SK-N-SH (cell line): ENCODE measurements around the gene TPM4. TPM values are rescaled to one million over a fixed set of nuclear protein-coding genes. Genes with fewer than 3 reads are reported as not detected.

ENCODE experiments used
- CTCF ChIA-PET: fragments of 300-600, 350-600 bp; formaldehyde crosslinking; extraction: SDS; loops from one replicate; lab custom pipeline; 2021; lab: Yijun Ruan, JAX
- POLR2A ChIA-PET: fragments of 350-600 bp; sonication (Branson Sonifier 250); formaldehyde crosslinking; extraction: SDS; loops from one replicate; lab custom pipeline; 2020; ENCODE audit warnings: antibody characterized with exemption, inconsistent platforms; lab: Yijun Ruan, JAX
- DNase-seq: peaks from one replicate; pipeline ENCODE4 v3.0.0; 2012
- H2AFZ ChIP-seq: fragments of 200-600 bp; sonication (generic); 2 replicates; pipeline ENCODE4 v1.8.1; 2016; ENCODE audit warnings: antibody characterized with exemption, mild to moderate bottlenecking, low read depth
- H3F3A ChIP-seq: fragments of 200-600 bp; sonication (generic); replicated peaks from 2 replicates; pipeline ENCODE3; 2016; ENCODE audit warnings: antibody characterized with exemption, mild to moderate bottlenecking; ENCODE audit not compliant: insufficient read depth
- H3K27ac ChIP-seq, 2 experiments: fragments of 200-500 bp in 1 of 2; fragments of 200-600 bp in 1 of 2; sonication (Bioruptor generic) in 1 of 2; sonication (generic), shearing (Covaris generic) in 1 of 2; 2 replicates each; pipeline versions ENCODE4 v1.5.1 to v1.6.1; 2014 to 2016; ENCODE audit warnings: low read depth in 2 of 2, inconsistent platforms in 1 of 2, low read length in 1 of 2, mild to moderate bottlenecking in 1 of 2, mixed read lengths in 1 of 2
- H3K27me3 ChIP-seq: fragments of 200-600 bp; sonication (generic), shearing (Covaris generic); 2 replicates; pipeline ENCODE4 v1.6.1; 2016; ENCODE audit warnings: mixed run types; ENCODE audit not compliant: insufficient read depth
- H3K36me3 ChIP-seq, 2 experiments: fragments of 200-500 bp in 1 of 2; fragments of 200-600 bp in 1 of 2; sonication (Bioruptor generic) in 1 of 2; sonication (generic) in 1 of 2; replicated peaks in 1 of 2; 2 replicates each; pipeline versions ENCODE3 to v1.5.1; 2014 to 2016; ENCODE audit warnings: low read length in 1 of 2, mild to moderate bottlenecking in 1 of 2; ENCODE audit not compliant: insufficient read depth in 2 of 2, control insufficient read depth in 1 of 2
- H3K4me1 ChIP-seq, 2 experiments: fragments of 200-500 bp in 1 of 2; fragments of 200-600 bp in 1 of 2; sonication (Bioruptor generic) in 1 of 2; sonication (generic), shearing (Covaris generic) in 1 of 2; 2 replicates each; pipeline versions ENCODE4 v1.5.1 to v1.6.1; 2014 to 2016; ENCODE audit warnings: low read depth in 1 of 2, low read length in 1 of 2, mixed run types in 1 of 2; ENCODE audit not compliant: insufficient read depth in 2 of 2, control insufficient read depth in 1 of 2
- H3K4me2 ChIP-seq: fragments of 200-600 bp; sonication (generic), shearing (Covaris generic); 2 replicates; pipeline ENCODE4 v1.6.1; 2017; ENCODE audit warnings: mixed run types
- H3K4me3 ChIP-seq, 2 experiments: fragments of 200-500 bp in 1 of 2; fragments of 200-600 bp in 1 of 2; sonication (Bioruptor generic) in 1 of 2; sonication (generic), shearing (Covaris generic) in 1 of 2; 2 replicates each; pipeline versions ENCODE4 v1.5.1 to v1.8.1; 2014 to 2016; ENCODE audit warnings: low read depth in 2 of 2, inconsistent platforms in 1 of 2, low read length in 1 of 2, mild to moderate bottlenecking in 1 of 2, mixed read lengths in 1 of 2, moderate library complexity in 1 of 2
- H3K79me2 ChIP-seq: fragments of 200-600 bp; sonication (generic); 2 replicates; pipeline ENCODE4 v1.8.1; 2017; ENCODE audit warnings: mild to moderate bottlenecking; ENCODE audit not compliant: insufficient read depth
- H3K9ac ChIP-seq: fragments of 200-600 bp; sonication (generic); 2 replicates; pipeline ENCODE4 v1.6.1; 2017; ENCODE audit warnings: mixed run types
- H3K9me2 ChIP-seq: fragments of 200-600 bp; sonication (generic); 2 replicates; pipeline ENCODE4 v1.6.1; 2017; ENCODE audit warnings: mixed run types
- H3K9me3 ChIP-seq: fragments of 200-600 bp; sonication (generic); 2 replicates; pipeline ENCODE4 v1.6.1; 2017; ENCODE audit warnings: mixed run types, mild to moderate bottlenecking, moderate library complexity
- H4K20me1 ChIP-seq: fragments of 200-600 bp; sonication (generic); 2 replicates; pipeline ENCODE4 v1.6.1; 2017; ENCODE audit warnings: mild to moderate bottlenecking, mixed run types; ENCODE audit not compliant: insufficient read depth
- CTCF ChIP-seq: fragments of 200-600 bp; sonication (generic); IDR thresholded peaks from 2 replicates; pipeline ENCODE4 v1.6.1; 2017; ENCODE audit warnings: antibody characterized with exemption, mild to moderate bottlenecking, moderate library complexity
- ELF1 ChIP-seq: IDR thresholded peaks from 2 replicates; pipeline ENCODE4 v1.4.0; 2012
- JUND ChIP-seq: IDR thresholded peaks from 2 replicates; pipeline ENCODE4 v1.4.0; 2012
- PBX3 ChIP-seq: IDR thresholded peaks from 2 replicates; pipeline ENCODE4; 2012
- RAD21 ChIP-seq: IDR thresholded peaks from 2 replicates; pipeline ENCODE4 v1.6.1; 2012; ENCODE audit warnings: mild to moderate bottlenecking, low read length
- REST ChIP-seq: IDR thresholded peaks from 2 replicates; pipeline ENCODE4 v1.6.1; 2012; ENCODE audit warnings: mild to moderate bottlenecking, low read depth, low read length, moderate library complexity
- SMC3 ChIP-seq: IDR thresholded peaks from 2 replicates; pipeline ENCODE4 v1.6.1; 2012; ENCODE audit warnings: low read depth, low read length, improper control_type of control experiment
- TEAD4 ChIP-seq: IDR thresholded peaks from 2 replicates; pipeline ENCODE4 v1.4.0; 2012; ENCODE audit warnings: mild to moderate bottlenecking, borderline replicate concordance; ENCODE audit not compliant: insufficient read depth
- USF2 ChIP-seq: fragments of 150-350 bp; IDR thresholded peaks from 2 replicates; pipeline ENCODE4 v1.6.1; 2017; ENCODE audit warnings: antibody characterized with exemption, low read length, low read depth, borderline replicate concordance
- YY1 ChIP-seq: IDR thresholded peaks from 2 replicates; pipeline ENCODE4 v1.4.0; 2012; ENCODE audit warnings: low read depth, mild to moderate bottlenecking
- whole genome bisulfite sequencing: methylation state at CpG from one replicate; pipeline ENCODE4 v1.1.6; 2017; ENCODE audit warnings: low lambda C conversion rate; 5-methylcytosine and 5-hydroxymethylcytosine counted together
- polyA plus RNA-seq, 3 experiments: library from polyadenylated mRNA; depleted of rRNA; stranded (reverse); fragments of >200 nt; gene quantifications; 2 replicates each; pipeline ENCODE4 v1.2.3, GENCODE V29; 2012
- TF ChIP-seq, protein P1 (sequence below): IDR thresholded peaks from 2 replicates; pipeline ENCODE4 v1.4.0; 2012; ENCODE audit warnings: low read depth, borderline replicate concordance

TPM4 gene
- polyA plus RNA-seq, 1 of the 3 experiments (the other 2 are of a cell fraction), result 440 TPM

GRCh38 chr19:16066611-16067104, 9.6 kb upstream of the TPM4 start:
- H3K4me2 ChIP-seq, result no peak overlapping the region
- CTCF ChIA-PET, result interaction anchor here (1.4 to 5.1 kb wide), 3 partner anchors 25 to 44 kb away, joined by 4 to 22 read pairs (median 11); partner anchors contain the start of gene RAB8A
- H4K20me1 ChIP-seq, result no peaks in the 10 kb centered on the region
- H3K36me3 ChIP-seq, result no peaks in the 10 kb centered on the region
- H3K9me2 ChIP-seq, result no peaks in the 10 kb centered on the region
- peak; percentile 38; the same call in 1 of the 2 replicates for TF ChIP-seq SMC3
- TF ChIP-seq RAD21, result peak; percentile 61
- peak; percentile 27; the same call in 1 of the 2 replicates for TF ChIP-seq CTCF
- no peak for TF ChIP-seq PBX3
- TF ChIP-seq, all 33 proteins: peak for 3
- Histone ChIP-seq H2AFZ (no peak overlapping the region), H3K4me1 (no peaks in the 10 kb centered on the region; a peak in 1 of 4 replicates), H3K79me2 (no peaks in the 10 kb centered on the region), H3K27me3 (no peaks in the 10 kb centered on the region), H3K9me3 (no peaks in the 10 kb centered on the region), H3K4me3 (no peak overlapping the region), H3F3A (no peaks in the 10 kb centered on the region), H3K27ac (no peak overlapping the region), H3K9ac (no peak overlapping the region)
- POLR2A ChIA-PET, result interaction anchor here (0.5 to 0.6 kb wide), 2 partner anchors 30 to 467 kb away, joined by 3 to 4 read pairs; no protein-coding TSS in a partner anchor
- WGBS, result 45% methylated on average over 6 of the region's 6 CpGs
- peak; percentile 62 for DNase-seq

DNA sequence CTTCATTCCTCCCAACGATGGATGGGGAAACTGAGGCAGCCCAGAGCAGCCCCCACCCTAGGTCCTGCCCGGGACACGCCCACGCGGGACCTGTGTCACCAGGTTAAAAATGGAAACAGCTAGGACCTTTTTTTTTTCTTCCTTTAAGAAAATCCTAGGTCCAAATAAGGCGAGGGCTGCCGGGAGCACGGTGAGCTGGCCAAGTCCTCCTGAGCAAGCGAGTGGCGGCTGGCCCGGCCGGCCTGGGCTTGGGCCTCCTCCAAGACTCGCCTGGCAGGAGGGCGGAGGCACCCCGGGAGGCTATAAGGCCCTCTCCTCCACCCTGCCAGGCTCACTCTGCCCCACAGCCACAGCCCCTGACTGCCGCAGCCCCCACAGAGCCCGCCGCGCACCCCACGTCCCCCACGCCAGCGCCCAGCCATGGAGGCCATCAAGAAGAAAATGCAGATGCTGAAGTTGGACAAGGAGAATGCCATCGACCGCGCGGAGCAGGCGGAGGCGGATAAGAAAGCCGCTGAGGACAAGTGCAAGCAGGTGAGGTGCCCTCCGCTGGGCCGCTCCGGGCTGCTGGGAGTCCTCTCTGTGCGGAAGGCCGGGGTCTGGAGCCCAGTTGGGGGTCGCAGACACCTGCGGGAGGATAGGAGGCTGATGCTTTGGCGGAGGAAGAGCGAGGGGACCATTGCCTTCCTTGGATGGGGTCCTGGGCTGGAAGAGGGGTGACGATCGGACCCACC, 8.9 kb upstream of the TPM4 start:
- H3K36me3 ChIP-seq, result no peaks in the 10 kb centered on the region
- H3K9me2 ChIP-seq, result no peaks in the 10 kb centered on the region
- no peaks in the 10 kb centered on the region for H4K20me1 ChIP-seq
- DNase-seq, result no peak
- no peaks in the 10 kb centered on the region for H3K27me3 ChIP-seq
- H3K9me3 ChIP-seq, result no peaks in the 10 kb centered on the region
- no peak for TF ChIP-seq USF2
- TF ChIP-seq, protein P1, sequence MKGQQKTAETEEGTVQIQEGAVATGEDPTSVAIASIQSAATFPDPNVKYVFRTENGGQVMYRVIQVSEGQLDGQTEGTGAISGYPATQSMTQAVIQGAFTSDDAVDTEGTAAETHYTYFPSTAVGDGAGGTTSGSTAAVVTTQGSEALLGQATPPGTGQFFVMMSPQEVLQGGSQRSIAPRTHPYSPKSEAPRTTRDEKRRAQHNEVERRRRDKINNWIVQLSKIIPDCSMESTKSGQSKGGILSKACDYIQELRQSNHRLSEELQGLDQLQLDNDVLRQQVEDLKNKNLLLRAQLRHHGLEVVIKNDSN, result no peak
- TF ChIP-seq TEAD4, result no peak
- TF ChIP-seq JUND, result no peak
- TF ChIP-seq REST, result no peak
- TF ChIP-seq CTCF, result no peak
- TF ChIP-seq YY1, result no peak
- no peak for TF ChIP-seq ELF1
- no peak for TF ChIP-seq SMC3
- no peak overlapping the region for H2AFZ ChIP-seq
- H3K4me1 ChIP-seq, result no peaks in the 10 kb centered on the region; a peak in 1 of 4 replicates
- H3K9ac ChIP-seq, result no peak overlapping the region
- H3K4me3 ChIP-seq, result no peak overlapping the region
- H3K79me2 ChIP-seq, result no peaks in the 10 kb centered on the region
- ChIA-PET POLR2A (interaction anchor here (0.5 to 0.6 kb wide), 2 partner anchors 29 to 467 kb away, joined by 3 to 4 read pairs; no protein-coding TSS in a partner anchor), CTCF (interaction anchor here (2.1 to 5.1 kb wide), 2 partner anchors 26 to 43 kb away, joined by 11 to 22 read pairs; partner anchors contain the start of gene RAB8A)
- H3K27ac ChIP-seq, result no peak overlapping the region
- H3F3A ChIP-seq, result no peaks in the 10 kb centered on the region
- H3K4me2 ChIP-seq, result no peak overlapping the region
- WGBS, result 83% methylated on average over 39 of the region's 40 CpGs
